Measurements from ENCODE around the gene FBXO41. TPM values are rescaled to one million over a fixed set of nuclear protein-coding genes. Genes with fewer than 3 reads are reported as not detected.

The FBXO41 gene
- total RNA-seq, 4 donors from 2014 or later: 0.98 to 4.9 (median 2.8) TPM

DNA sequence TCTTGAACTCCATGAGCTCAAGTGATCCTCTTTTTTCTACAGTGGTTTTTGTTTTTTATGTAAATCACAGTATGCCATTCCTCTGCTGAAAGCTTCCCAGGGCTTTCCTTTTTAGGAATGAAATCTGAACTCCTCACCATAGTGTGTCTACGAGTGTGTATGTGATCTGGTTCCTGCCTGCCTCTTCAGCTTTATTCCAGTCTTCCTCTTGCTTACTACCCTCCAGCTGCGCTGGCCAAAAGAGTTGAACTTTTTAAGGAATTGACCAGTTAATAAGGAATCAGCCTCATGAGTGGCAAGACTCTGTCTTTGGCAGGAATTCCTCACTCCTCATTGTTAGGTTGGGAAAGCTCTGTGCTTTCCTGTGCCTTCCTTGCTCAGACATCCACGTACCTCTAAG lies 46.1 kb downstream of the FBXO41 start:
- TF ChIP-seq, protein P1, sequence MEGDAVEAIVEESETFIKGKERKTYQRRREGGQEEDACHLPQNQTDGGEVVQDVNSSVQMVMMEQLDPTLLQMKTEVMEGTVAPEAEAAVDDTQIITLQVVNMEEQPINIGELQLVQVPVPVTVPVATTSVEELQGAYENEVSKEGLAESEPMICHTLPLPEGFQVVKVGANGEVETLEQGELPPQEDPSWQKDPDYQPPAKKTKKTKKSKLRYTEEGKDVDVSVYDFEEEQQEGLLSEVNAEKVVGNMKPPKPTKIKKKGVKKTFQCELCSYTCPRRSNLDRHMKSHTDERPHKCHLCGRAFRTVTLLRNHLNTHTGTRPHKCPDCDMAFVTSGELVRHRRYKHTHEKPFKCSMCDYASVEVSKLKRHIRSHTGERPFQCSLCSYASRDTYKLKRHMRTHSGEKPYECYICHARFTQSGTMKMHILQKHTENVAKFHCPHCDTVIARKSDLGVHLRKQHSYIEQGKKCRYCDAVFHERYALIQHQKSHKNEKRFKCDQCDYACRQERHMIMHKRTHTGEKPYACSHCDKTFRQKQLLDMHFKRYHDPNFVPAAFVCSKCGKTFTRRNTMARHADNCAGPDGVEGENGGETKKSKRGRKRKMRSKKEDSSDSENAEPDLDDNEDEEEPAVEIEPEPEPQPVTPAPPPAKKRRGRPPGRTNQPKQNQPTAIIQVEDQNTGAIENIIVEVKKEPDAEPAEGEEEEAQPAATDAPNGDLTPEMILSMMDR (IDR thresholded peaks at IDR 0.05; ENCODE audit: low read depth): no peak

DNA sequence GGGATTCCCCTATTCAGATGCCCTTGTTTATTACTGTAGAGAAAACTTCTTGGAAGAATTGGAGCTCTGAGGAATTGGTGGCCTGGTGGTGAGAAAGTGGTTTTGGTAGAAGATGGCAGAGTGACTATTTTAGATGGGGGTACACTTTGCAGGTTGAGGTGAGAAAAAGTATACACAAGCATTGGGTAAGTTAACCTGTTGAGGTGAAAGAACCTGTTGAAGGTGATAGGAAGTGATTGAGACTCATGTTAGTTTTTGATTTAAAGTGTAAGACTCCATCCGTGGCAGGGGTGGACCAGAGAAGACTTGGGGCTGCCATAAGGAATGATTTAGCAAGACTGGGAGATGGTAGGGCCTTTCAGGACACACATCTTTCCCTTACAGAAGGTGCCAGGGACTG lies 47.1 kb downstream of the FBXO41 start:
- TF ChIP-seq, protein P1 (IDR thresholded peaks at IDR 0.05; ENCODE audit: low read depth): no peak

DNA sequence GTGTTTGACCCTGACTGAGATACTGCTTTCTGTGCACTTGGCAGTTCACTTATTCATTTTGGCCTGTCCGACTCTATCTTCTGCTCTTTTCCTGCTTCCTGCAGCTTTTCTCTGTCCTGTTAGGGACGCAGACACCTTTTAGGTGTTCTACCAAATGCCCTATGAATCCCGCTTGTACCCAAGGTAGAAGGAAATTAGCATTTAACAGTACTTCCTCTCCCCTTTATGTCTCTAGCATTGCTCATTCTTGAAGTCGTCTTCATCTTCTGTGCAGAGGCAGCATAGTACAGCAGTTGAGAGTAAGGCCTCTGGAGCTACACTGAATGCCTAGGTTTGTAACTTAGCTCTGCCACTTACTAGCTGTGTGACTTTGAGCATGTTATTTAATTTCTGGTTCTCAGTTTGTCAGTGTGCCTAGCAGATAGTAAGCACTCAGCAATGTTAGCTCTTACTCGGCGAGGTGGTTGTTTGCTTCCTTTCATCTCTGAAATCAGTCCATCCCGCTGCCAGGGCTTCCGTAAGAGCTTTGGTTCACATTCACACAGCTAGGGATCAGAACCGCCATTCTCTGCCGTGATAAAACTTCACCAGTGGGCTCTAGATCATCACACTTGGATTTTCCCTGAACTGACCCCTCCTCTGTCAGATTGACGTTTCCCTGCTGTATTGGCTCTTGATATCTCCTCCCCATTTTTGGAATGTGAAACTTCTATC lies 48.8 kb downstream of the FBXO41 start:
- TF ChIP-seq, protein P1 (IDR thresholded peaks at IDR 0.05; ENCODE audit: low read depth): no peak

DNA sequence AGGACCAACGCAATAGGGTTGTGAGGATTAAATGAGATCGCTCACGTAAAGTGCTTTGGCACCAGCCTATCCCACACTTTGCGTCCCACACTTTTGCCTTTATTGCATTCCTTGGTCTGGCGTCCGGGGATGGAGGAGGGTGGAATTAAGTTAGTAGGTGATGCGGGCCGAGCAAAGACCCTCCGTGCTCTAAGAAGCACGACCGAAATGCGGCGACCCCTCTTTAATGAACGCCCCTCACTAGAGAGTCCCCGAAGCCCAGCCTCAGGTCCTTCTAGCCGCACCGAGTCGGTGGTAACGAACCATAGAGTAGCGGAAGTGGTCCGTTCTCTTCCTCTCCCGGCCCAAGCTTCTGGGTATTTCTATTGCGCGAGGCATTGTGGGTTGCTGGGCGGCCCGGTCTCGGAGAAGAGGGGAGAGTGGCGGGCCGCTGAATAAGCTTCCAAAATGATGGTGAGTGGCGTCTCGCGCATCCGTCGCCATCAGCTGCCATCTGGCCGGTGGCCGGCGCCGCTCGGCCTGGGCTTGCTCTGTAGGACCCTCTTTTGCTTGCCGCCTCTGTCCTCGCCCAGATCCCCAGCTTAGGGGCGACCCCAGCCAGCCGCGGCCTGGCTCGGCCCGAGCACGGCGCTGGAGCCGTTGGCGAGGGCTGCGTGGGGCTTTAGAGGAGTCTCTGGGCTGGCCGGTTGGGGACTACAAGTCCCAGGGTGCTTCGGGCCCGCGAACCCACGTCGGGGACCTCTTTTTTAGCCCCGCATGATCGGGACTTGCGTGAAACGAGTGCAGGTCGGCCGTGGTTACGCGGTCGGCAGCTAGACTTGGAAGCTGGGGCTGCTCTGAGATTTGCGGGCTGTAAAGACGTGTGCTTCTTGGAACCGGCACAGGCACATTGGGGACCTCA lies 50.1 kb downstream of the FBXO41 start, which contains the start of gene CCT7:
CCT7 (plus strand) TSS at position 377 of the 901 bp plus-strand sequence; CDS start at position 448, 71 bp downstream.
- TF ChIP-seq, protein P1 (IDR thresholded peaks at IDR 0.05; ENCODE audit: low read depth): no peak

DNA sequence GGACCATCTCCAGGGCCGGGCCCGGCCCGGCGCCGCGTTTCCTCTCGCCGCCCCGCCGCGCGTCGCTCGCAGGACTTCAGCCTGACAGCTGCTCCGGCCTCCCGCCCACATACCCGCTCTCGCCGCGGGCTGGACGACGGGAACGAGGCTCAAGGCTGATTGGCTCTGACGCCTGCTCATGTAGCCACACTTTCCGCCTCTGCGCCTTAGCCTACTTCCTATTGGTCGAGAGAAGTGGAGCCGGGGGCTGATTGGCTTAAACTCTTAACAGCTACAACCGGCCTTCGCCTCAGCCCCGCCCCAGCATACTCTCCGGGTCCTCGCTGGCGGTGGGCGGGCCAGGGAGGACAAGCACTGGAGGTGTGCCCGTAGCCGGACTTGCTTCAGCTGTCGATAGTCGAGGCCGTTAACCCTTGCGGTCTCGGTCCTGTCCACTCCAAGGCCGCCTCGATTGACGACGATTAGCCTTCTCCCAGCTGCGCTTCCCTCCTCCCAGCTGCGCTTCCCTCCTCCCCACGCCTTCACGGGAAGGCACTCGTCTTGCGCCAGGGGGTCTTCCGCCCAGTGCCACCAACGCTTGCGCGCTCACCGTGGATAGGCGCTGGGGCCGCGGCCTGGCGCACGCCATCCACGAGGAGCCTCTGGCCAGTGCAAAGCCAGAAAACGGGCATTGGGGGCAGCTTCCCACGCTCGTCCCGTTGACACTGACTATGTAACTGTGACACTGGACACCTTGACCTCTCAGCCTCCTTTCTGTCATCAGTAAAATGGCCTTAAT lies 50.9 kb downstream of the FBXO41 start, which contains the start of gene PRADC1:
PRADC1 (minus strand) TSS at position 86 of the 778 bp plus-strand sequence; CDS start at position 7, 79 bp downstream.
- TF ChIP-seq, protein P1 (IDR thresholded peaks at IDR 0.05; ENCODE audit: low read depth): no peak

DNA sequence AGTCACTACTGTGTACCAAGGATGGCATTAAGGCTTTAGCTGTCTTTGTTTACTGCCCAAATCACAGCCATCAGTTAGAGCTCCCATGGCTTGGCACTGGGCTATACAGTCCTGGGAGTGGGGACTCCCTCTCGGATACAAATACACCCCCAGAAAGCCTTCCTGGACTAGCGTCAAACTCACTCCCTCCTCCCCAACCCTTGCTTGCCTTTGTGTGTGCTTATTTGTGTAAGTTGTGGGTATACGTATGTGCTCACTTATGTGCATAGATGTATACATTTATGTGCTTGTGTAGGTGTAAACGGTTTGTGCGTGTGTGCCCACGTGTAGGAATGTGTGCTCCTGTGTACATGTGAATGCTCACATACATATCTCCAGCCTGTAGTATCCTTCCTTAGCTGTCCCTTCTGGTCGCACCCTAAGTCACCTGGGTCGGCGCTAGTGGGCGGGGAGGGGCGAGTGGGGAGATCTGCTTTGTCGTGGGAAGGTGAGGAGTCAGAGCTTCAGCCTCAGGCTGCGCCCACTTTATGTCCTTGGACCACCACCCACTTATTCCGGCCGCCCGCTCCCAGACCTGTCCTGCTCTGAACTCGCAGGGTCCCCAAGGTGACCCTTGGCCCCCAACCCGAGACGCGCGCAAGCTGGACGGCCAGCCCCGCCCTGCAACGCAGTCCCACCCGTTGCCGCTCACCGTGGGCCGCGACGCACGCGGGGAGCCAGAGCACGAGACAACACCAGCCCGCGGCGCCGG lies 51.7 kb downstream of the FBXO41 start:
- TF ChIP-seq, protein P1 (IDR thresholded peaks at IDR 0.05; ENCODE audit: low read depth): no peak
